Measurements from ENCODE around the gene KIF21B. TPM values are rescaled to one million over a fixed set of nuclear protein-coding genes. Genes with fewer than 3 reads are reported as not detected.

The KIF21B gene
- total and polyA plus RNA-seq, 9 of the 15 experiments (the other 6 are each of a cell fraction or from before 2014, with no cell fraction given): 0.46 to 13.4 (median 5.9) TPM

GRCh38 chr1:200976634-200977033 is 46.9 kb downstream of the KIF21B start:
- Histone ChIP-seq H3K4me3 (no peak overlapping the region), H3K4me1 (replicated peaks in 1 of 2; ENCODE audit: control insufficient read depth in 2 of 2, insufficient read depth in 2 of 2, low read length in 2 of 2) (peaks cover 0 to 21% of the 10 kb centered on the region in 2 experiments; a peak in 1 of 5 replicates), H4K20me1 (replicated peaks; ENCODE audit: control insufficient read depth, insufficient read depth, low read length) (peaks cover 2% of the 10 kb centered on the region; the same call in 1 of the 2 replicates), H3K4me2 (ENCODE audit: insufficient read depth, low read length) (no peak overlapping the region), H3K36me3 (ENCODE audit: control insufficient read depth, insufficient read depth, low read length) (no peaks in the 10 kb centered on the region; the same call in 2 of the 3 replicates), H3K27ac (ENCODE audit: extremely low read depth, low read depth, low read length) (no peak overlapping the region), H2AFZ (ENCODE audit: low read depth, low read length) (no peak overlapping the region), H3K79me2 (ENCODE audit: control insufficient read depth, insufficient read depth, low read length) (no peaks in the 10 kb centered on the region), H3K9ac (ENCODE audit: insufficient read depth in 1 of 2, low read depth in 2 of 2, low read length in 2 of 2) (no peak overlapping the region), H3K9me3 (replicated peaks; ENCODE audit: control insufficient read depth, insufficient read depth, low read depth, low read length) (no peaks in the 10 kb centered on the region), H3K9me1 (ENCODE audit: control insufficient read depth, insufficient read depth, low read length) (no peaks in the 10 kb centered on the region), H3K27me3 (ENCODE audit: control insufficient read depth in 2 of 2, insufficient read depth in 2 of 2, low read length in 2 of 2) (no peaks in the 10 kb centered on the region)
- in situ Hi-C loops (cut with MboI): loop anchor here (5.0 kb wide), 1 partner anchor 66 kb away; no protein-coding TSS in a partner anchor
- ATAC-seq (no peak), FAIRE-seq (no peak), DNase-seq (ENCODE audit: extremely low read depth in 1 of 4, low spot score in 3 of 4) (no peak)
- no peak for TF ChIP-seq POLR2H (tag; IDR thresholded peaks at IDR 0.05; ENCODE audit: low read depth)
- no peak for TF ChIP-seq ZFPM2 (CRISPR knock-in tag; IDR thresholded peaks at IDR 0.05)
- TF ChIP-seq TRIM24 (IDR thresholded peaks at IDR 0.05): no peak
- no peak for TF ChIP-seq RFX1 (IDR thresholded peaks at IDR 0.05)
- TF ChIP-seq HINFP (tag; conservative IDR thresholded peaks at IDR 0.05; ENCODE audit: low read depth): no peak
- TF ChIP-seq COPS2 (conservative IDR thresholded peaks at IDR 0.05): no peak
- no peak for TF ChIP-seq IRF1 (CRISPR knock-in tag; IDR thresholded peaks at IDR 0.05; ENCODE audit: borderline replicate concordance)
- no peak for TF ChIP-seq E2F6 (IDR thresholded peaks at IDR 0.05; ENCODE audit: borderline replicate concordance in 1 of 2, extremely low read depth in 1 of 2, insufficient read depth in 1 of 2, insufficient read length in 1 of 2, low read depth in 1 of 2, low read length in 1 of 2, poor library complexity in 1 of 2, severe bottlenecking in 1 of 2)
- TF ChIP-seq PKNOX1 (IDR thresholded peaks at IDR 0.05): no peak
- TF ChIP-seq TRIM25 (IDR thresholded peaks at IDR 0.05; ENCODE audit: borderline replicate concordance): no peak
- TF ChIP-seq DDX20 (tag; IDR thresholded peaks at IDR 0.05; ENCODE audit: low read depth): no peak
- TF ChIP-seq ZKSCAN8 (CRISPR knock-in tag; IDR thresholded peaks at IDR 0.05): no peak
- TF ChIP-seq TCF7 (IDR thresholded peaks at IDR 0.05; ENCODE audit: borderline replicate concordance): no peak
- TF ChIP-seq NRF1 (conservative IDR thresholded peaks at IDR 0.05 in 1 of 2, IDR thresholded peaks at IDR 0.05 in 1 of 2): no peak
- TF ChIP-seq SP2 (IDR thresholded peaks at IDR 0.05; ENCODE audit: extremely low read depth, low read depth, low read length, poor library complexity, severe bottlenecking): no peak
- no peak for TF ChIP-seq CBFB (CRISPR knock-in tag; IDR thresholded peaks at IDR 0.05)
- CTCF ChIA-PET (ENCODE audit: low intra/inter-chr PET ratio): interaction anchor here (1.7 kb wide), 1 partner anchor 66 kb away, joined by 8 read pairs; no protein-coding TSS in a partner anchor
- POLR2A ChIA-PET: interaction anchor here (0.7 to 2.0 kb wide), 3 partner anchors 12 to 48 kb away, joined by 4 to 6 read pairs (median 5); no protein-coding TSS in a partner anchor
- intact Hi-C loops (cut with micrococcal nuclease): loop anchor here (10.0 kb wide), 1 partner anchor 248 kb away; no protein-coding TSS in a partner anchor
- BruUV-seq (replicated peaks): no TSS peak
- 51% methylated on average over 8 of the region's 8 CpGs for WGBS (ENCODE audit: insufficient coverage, low coverage, missing lambda C conversion rate)
